Vagina (tissue), 2 donors: ENCODE results near the gene ADGRV1.

Source experiments
- CTCF ChIP-seq, 3 experiments: fragments of 450-650 bp in 2 of 3; fragments of 200-600 bp in 1 of 3; sonication (generic) in 1 of 3; IDR thresholded peaks; one replicate each; pipeline ENCODE4 v1.5.1; 2017 to 2019; ENCODE audit warnings: antibody characterized with exemption in 3 of 3, mild to moderate bottlenecking in 2 of 3, moderate library complexity in 2 of 3
- POLR2AphosphoS5 ChIP-seq, 2 donors: sonication (generic); formaldehyde crosslinking; IDR thresholded peaks; one replicate each; pipeline ENCODE4 v1.9.0; 2017; ENCODE audit warnings: antibody characterized with exemption in 2 of 2, mild to moderate bottlenecking in 2 of 2, low read depth in 1 of 2; ENCODE audit not compliant: insufficient read depth in 1 of 2

GRCh38 chr5:91000743-91001142, 442.1 kb downstream of the ADGRV1 start:
- TF ChIP-seq CTCF (IDR thresholded peaks at IDR 0.05) (no peak), POLR2AphosphoS5 (IDR thresholded peaks at IDR 0.05; ENCODE audit: insufficient read depth in 1 of 2, low read depth in 1 of 2) (no peak)
